RKO (cell line): ENCODE results near the gene FBXL2.
"Not testable (repeated sequence)": the region's sequence is repeated elsewhere in the genome, so short reads cannot be mapped to it uniquely, and the experiment has no call there.

Experiments used
- DNase-seq: peaks from one replicate; pipeline ENCODE4 v3.0.0-alpha.2; 2016; ENCODE audit warnings: low spot score

The FBXL2 gene

DNA sequence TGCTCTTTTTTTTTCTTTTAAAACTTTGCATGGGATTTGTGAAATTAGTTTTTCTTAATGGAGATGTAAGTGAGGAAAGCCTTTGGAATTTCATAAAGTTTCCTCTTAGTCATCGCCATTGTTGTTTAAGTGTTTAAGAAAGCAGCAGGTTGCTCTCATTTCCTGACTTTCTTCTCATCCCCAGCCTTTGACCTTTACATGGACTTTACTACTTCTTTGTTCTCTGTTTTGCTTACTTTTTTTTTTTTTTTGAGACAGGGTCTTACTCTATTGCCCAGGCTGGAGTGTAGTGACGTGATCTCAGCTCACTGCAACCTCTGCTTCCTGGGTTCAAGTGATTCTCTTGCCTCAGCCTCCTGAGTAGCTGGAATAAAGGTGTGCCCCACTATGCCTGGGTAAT is 38.6 kb downstream of the FBXL2 start:
- DNase-seq = no peak

DNA sequence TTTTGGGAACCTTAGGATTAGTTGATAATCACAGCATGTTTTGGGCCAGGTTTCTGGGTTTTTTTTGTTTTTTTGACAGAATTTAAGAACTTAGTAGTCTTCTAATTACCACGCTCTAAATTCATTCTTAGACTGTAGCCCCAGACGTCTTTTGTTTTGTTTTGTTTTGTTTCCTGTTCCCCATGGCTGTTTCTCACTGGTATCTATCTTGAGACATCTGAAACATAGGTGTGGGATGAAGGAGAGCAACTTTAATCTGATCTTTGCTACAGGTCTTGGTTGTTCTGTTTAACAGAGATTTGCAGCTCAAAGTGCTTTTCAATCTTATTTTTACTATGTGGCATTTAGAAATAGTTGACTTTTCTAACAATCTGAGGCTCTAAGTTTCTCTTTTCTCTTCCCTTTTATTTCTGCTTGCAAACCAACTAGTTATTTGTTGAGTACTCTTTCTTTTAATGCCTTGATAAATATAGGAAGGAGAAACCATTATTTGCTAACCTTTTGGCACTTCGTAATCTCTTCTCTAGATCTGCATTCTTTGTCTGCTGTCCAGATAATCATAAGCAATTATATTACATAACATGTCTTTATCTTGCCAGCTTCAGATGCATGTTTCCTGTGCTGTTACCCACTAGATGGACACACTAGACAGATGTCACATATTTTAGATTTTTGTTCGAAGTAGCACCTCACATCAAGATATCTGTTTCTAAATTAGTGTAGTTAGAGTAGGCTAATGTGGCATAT is 40.9 kb downstream of the FBXL2 start:
- DNase-seq = no peak

DNA sequence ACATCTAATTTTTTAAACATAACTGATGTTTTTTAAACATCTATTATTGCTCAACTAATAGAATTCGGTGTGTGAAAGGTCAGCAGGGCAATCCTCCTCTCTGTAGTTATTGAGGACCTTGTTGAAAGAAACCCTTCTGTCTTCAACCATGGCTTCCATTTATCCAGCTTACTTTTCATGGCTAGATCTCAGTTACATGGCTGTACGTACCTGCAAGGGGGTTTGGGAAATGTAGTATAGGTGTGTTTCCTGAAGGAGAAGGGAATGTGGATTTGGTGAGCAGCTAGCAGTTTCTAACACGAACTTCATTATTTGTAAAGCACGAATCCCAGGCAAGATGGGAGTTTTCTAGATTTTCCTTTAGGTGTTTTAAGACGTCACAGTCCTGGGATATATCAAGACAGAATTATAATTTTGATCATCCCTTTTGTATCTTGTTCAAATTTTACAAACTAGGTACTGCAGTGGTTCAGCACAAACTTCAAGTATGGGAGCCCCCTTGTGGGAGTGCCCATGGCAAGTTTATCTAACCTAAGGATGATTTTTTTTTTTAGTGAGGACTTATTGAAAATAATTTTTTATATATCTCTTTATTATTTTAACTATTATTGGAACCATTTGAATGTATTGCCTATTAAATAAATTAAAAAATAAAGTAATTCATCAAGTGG is 41.6 kb downstream of the FBXL2 start:
- DNase-seq = no peak

DNA sequence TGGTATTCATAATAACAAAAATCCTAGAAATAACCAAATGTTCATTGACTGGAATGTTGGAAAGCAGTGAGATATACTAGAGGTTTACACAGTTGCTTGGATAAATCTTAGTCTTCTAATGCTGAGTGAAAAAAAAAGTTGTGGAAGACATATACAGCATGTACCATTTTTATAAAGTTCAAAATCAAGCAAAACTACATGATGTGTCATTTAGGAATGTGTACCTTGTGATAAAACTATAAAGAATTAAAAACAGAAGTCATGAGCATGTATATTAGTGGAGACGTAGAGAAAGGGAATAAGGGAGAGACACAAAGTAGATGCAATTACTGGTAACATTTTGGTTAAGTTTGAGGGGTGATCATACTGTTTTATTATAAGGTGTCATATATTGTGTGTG is 45.2 kb downstream of the FBXL2 start:
- no peak for DNase-seq

DNA sequence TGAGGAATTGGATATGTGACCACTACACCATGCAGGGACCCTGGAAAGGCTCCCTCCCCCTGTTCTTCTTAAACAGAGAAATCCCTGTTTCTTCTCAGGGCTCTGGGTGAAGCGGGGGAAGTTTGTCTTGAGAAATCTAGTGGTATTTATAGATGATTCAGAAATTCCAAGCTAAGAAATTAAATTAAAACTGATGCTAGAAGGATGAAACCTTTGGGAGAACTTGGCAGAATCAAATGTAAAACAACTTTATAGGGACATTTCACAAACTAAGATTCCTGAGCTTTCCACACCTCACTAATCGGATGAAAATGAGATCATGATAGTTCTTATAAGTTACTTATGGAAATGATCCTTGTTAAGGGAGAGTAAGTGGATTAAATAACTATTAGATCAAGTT is 54.2 kb downstream of the FBXL2 start:
- no peak for DNase-seq

DNA sequence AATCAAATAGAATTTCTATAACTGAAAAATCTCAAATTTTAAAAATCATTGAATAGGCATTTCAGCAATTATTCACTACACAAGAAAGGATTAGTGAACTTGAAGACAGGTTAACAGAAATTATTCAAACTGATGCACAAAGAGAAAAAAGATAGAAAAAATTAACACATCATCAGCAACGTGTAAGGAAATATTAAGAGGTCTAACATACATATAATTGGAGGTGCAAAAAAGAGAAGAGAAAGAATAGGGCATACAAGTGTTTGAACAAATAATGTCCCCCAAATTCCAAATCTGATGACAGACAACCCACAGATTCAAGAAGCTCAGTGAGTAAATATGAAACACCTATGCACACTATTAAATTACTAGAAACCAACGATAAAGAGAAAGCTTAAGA is 57.1 kb downstream of the FBXL2 start:
- no peak for DNase-seq

DNA sequence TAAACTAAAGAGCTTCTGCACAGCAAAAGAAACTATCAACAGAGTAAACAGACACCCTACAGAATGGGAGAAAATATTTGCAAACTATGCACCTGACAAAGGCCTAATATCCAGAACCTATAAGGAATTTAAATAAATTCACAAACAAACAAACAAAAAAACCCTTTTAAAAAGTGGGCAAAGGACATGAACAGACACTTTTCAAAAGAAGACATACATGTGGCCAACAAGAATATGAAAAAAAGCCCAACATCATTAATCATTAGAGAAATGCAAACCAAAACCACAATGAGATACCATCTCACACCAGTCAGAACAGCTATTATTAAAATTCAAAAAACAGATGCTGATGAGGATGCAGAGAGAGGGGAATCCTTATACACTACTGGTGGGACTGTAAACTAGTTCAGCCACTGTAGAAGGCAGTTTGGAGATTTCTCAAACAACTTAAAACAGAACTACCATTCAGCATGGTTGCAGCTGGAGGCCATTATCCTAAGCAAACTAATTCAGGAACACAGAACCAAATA is 61.8 kb downstream of the FBXL2 start:
- DNase-seq = not testable (repeated sequence)

DNA sequence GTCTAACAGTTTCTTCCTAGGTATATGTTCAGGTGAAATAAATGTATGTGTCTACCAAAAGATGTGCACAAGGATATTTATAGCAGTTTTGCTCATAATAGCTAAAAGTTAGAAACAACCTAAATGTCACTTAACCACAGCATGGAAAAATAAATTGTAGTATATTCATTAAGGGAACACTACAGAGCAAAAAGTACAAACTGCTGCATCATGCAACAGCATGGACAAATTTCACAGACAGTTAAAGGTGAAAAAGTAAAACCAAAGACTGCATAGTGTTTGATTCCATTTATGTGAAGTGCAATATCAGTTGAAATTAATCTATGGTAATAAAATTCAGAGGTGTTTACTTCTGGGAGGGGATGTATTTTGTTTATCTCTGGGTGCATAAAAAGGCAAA is 62.5 kb downstream of the FBXL2 start:
- no peak for DNase-seq

DNA sequence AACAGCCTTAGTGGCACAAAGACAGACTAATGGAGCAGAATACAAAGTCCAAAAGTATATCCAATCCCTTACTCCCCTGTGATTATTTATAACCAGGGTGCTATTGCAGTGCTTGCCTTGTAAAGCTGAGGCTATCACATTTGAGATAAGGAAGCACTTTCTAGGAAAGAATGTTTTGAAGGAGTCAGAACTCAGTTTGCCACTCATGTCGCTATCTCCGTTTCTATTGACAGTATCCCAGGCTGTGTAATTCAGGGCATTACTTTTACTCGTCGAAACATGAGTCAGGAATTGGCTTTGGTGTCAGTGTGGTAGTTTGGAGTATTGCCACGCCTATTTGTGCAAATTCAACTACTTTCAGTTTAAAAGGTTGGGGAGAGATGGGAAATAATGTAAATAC is 78.4 kb downstream of the FBXL2 start:
- peak; percentile 60 for DNase-seq

DNA sequence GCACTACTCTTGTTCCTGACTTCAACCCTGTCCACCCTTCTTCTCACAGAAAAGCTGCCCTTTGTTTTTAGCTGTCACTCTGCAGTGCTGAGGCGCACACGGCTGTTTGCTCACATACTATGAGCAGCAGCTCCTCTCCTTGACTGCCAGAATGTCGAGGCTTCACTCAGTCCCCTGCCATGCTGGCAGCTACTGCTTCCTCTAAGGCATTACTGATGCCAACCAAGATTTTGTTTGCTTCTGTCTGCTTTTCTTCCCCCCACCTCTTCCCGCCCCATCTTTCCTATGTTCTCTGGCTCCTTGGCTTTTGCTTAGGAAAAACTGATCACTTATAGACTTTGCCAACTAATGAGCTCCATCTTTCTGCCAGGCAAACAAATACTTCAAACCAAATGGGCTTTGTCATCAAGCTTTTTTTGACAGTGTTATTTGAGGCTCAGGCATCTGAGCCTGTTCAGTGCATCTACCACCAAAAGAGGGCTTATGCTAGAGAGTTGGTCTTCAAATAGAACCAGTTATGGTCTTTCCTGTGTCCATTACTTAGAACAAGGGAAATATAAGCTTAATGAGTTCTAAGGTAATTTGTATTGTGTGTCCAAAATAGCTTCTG is 81.0 kb downstream of the FBXL2 start:
- DNase-seq = no peak

DNA sequence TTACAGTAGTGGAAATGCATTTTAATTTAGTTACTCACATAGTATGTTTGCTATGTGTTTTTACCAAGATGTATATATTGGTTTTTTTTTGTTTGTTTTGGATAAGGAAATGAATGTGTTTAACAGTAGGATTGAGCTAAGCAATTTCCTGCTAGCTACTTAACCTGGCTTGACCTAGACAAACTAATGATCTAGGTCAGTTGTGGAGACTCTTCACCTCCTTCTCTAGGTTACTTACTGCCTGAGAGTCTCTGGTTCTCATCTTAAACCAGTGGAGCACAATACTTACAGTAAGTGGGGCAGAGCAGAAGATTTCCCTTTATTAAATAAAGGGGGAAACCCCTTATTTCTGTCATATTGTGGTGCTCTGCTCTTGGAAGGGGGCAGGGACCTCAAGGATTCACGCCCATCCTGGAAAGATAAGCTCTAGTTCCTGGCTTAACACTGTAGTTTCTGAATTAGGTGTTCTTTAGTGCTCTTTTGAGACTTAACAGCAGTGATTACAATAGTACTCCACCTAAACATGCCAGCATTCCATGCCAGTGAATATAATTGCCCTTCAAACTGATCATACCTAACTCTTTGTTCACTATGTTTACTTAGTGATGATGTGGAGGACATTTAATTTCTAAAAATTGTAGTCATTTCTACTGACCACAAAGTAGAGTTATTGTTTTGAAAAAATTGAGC is 83.0 kb downstream of the FBXL2 start:
- DNase-seq = peak; percentile 40

DNA sequence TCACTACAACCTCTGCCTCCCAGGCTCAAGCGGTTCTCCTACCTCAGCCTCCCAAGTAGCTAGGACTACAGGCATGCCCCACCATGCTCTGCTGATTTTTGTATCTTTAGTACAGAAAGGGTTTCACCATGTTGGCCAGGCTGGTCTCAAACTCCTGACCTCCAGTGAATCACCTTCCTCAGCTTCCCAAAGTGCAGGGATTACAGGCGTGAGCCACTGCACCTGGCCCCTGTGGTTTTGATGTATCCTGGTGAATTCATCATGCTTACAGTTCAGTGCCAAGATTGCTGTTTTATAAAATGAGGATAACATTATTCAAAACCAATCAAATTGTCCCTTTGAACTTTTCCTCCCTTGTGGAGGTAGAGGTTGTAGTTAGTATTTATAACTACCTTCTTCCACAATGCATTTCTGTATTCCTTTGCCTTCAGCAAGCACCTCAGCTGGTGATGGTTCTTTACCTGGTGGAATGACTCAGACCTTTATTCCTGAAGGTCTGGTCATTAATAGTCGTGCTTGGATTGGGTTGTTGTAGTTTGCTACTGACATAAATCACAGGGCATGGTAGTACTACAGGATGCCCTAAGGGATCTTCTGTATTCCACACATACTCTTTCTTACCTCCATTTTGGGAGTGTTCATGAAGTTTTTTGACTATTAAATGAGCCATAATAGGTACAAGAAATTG is 86.0 kb downstream of the FBXL2 start:
- DNase-seq = no peak

DNA sequence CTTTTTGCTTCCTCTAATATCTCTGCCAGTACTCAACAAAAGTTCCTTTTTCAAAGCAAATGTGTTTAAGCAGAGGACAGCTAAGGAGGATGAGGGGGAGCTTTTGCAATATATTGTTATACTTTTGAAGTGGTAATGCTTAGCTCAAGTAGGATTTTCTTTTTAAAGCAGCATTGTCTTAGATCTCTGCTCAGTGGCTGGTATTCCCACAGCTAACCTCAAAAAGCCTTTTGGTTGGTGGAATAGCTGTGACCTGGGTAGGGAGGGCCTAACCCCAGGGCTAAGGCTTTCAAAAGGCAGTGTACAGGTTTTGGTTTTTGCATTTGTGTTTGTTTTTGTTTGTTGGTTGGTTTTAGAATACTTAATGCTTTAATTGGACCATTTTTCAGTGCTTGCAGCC is 86.8 kb downstream of the FBXL2 start:
- DNase-seq = no peak

DNA sequence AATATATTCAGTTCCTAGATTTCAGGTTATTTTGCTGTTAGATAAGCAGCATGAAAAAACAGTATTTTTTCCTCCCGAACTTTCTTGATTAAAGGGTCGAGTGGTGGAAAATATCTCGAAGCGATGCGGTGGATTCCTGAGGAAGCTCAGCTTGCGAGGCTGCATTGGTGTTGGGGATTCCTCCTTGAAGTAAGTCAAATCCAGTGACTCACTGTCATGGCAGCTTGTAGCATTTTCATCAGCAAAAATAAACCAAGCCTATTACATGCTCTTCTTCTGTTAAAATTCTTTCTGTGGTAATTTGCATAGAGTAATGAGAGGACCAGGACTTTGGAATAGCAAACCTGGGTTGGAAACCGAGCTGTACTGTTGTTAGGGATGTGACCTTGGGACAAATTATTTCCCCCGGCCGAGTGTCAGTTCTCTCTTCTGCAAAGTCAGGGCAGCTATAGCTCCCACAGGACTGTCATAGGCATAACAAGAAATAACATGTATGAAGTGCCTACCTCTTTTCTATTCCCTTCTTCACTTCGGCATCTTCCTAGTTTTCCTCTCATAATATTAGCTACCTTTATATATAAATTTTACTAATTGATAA is 87.4 kb downstream of the FBXL2 start:
- no peak for DNase-seq

DNA sequence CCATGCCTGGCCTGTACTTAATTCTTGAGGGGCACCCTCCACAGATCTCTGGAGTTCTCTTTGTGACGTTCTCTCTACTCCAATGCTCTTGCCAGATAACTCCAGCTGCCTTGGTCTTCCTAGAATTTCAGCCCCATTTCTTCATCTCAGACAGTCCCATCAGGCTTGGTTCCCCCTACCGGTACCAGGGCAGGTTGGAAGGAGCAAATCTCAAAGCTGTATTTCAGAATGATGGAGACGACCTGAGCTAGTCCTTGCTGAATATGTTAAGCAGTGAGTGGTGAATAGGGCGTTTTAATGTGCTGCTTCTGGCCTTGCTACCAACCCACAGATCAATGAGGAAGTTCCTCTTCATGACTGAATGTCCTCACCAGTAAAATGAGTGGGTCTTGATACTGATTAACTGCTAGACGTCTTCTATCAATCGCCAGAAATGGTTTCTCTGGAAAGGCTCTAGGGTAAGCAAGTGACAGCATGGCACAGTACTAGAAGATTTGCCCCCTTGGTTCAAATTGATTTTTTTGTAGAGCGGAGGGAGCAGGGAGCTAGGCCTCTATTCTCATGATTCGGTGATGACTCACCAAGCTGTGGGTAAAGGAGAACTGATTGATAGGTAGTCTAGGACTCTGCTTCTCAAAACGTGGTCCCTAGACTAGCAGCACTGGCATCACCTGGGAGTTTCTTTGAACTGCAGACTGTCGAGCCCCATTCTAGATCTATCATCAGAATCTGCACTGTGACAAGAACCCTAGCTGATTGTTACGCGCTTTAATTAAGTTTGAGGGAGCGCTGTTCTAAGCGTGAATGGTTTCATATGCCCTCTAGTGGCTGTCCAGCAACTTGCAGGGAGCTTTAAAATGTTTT is 95.2 kb downstream of the FBXL2 start:
- peak; percentile 77 for DNase-seq

DNA sequence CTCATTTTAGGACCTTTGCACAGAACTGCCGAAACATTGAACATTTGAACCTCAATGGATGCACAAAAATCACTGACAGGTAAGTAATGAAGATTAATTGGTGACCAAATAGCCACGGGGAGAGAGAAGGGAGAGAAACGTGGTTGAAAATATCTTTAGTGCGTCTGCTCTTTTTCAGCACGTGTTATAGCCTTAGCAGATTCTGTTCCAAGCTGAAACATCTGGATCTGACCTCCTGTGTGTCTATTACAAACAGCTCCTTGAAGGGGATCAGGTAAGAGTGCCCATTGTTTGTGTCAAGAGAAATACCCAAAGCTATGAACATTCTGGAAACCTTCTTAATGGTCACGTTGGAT is 95.8 kb downstream of the FBXL2 start:
- no peak for DNase-seq

DNA sequence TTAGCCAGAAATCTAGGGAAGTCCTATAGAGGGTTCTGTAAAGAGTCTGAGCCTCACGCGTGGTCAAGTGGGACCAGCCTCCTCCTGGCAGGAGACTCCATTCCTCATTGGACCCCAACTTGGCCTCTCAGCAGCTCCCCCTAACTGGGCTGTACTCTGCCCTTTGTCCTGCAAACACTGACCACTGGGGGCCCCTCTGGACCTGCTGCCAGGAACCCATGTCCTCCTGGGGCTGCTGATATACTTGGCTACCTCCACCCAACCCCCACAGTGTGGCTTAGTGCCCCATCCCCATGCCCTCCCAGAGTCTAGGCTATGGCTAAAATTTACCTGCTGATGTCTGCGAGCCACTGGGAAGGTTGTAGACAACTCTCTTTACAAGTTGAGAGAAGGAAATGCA is 100.2 kb downstream of the FBXL2 start:
- no peak for DNase-seq

DNA sequence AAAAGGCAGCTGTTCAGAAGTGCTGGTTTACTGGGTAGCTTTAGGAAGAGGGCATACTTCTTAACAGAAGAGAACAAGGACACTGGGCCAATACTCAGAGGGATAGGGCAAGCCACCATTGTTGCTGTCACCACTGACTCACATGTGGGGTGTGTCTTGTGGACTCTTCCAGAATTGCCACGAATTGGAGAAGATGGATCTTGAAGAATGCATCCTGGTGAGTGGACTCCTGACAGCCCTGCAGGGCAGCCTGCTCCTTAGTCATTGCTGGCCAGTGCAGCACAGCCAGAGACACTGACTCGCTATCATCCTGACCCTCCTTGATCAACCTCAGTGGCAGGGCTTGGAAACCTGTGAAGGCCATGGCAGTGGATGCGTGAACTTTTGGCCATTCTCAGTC is 100.7 kb downstream of the FBXL2 start:
- peak; percentile 64 for DNase-seq

DNA sequence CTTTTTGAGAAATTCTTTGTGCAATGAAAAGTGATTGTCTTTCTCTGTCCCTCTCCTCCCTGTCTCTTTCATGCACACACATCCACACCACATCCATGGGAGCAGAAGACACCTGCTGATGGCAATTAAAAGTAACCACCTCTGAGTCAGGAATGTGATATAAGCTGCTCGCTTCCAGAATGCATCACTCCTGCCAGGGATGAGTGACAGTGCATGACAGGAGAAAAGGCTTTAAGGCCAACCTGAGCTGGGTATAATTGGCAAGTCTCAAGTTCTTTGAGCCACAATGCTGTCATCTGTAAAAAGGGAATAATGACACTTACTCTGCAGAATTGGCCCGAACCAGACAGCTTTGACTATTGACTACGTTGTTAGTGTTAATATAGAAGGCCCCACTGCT is 103.4 kb downstream of the FBXL2 start:
- DNase-seq = no peak

DNA sequence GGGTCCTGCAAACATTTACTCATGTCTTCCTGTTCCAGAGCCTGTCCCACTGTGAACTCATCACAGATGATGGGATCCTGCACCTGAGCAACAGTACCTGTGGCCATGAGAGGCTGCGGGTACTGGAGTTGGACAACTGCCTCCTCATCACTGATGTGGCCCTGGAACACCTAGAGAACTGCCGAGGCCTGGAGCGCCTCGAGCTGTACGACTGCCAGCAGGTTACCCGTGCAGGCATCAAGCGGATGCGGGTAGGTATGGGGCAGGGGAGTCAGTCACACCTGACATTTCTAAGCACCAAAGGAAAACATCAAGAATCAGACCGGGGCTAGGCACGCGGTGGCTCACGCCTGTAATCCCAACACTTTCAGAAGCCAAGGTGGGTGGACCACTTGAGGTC is 106.7 kb downstream of the FBXL2 start:
- DNase-seq = no peak

DNA sequence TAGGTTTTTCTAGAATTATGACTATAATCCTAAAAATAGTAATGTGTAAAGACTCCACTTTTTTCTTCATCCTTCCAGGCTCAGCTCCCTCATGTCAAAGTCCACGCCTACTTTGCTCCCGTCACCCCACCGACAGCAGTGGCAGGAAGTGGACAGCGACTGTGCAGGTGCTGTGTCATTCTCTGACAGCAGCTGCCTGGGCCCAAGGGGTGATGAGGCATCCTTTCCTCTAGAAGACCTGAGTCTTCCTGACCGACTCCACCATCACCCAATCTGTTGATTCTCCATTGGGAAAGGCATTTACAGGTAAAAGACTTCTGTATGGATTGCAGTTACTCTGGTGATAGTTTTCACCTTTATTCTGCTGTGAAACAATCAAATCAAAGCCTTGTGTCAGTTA is 108.2 kb downstream of the FBXL2 start:
- peak; percentile 34 for DNase-seq
